Measurements from ENCODE around the gene PLEKHG3.

Gene PLEKHG3

DNA sequence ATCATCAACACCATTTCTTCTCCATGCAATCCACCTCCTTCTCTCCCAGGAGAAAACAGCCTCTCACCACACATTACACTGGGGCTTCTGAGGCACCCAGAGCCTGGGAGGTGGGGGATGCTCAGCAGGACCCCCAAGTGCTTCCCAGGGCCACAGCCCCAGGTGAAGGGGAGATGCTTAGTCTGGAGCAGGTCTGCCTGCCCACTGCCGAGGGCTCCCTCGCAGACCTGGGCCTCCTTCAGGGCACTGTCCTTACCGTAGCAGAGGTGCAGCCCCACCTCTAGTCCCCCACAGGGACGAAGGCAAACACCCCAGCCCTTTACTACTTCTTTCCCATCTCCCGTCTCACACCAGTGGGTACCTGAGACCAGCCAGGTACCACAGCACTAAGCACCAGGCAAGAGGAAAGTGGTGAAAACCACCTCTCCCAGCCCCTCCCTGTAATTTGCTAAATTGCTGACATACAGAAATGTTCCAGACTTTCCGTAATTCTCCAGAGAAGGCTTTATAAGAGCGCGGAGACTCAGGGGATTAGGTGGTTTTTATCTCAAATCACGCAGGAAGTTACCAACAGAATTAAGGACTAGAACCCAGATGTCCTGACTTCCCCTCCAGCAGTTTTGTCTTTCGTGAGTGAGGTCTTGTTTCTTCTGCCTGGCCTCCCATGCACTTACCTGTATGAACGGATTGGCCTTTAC is 59.0 kb downstream of the PLEKHG3 start:
- DNase-seq (ENCODE audit: low read depth in 1 of 2, low spot score in 1 of 2) = no peak

DNA sequence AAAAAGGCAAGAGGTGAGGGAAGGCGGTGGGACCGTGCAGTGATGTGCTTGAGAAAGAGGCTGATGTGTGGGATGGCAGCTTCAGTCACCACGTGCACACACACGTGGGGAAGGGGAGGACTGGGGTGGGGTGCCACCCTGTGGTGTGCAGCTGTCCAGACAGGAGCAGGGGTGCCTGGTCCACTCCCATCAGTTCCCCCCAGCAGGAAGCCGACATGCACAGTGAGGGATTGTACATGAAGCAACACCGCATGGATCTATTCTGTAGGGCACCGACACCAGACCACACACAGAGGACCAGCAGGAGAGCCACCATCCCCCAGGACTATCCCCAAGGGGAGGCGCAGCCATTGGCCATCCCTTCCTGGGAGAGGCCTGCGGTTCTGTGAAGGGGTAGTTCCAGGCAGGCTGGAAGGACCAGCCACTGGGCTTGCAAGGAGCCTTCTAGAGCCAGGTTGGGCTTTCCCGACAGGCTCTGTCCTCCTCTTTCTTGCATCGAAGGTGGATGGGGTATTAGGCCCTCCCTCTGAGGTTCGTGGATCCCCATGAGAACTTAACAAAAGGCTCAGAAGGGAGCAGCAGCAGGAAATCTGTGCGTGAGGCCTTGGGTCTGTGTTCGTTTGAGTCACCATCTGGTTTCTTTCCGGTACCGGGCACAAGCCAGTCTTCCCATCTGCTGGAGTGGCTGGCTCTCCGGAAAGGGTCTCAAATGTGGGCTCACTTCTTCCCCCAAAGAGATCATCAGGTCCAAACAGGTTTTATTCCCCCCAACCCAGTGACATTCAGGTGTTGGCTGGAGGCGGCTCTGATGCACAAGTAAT is 59.8 kb downstream of the PLEKHG3 start:
- DNase-seq (ENCODE audit: low read depth in 1 of 2, low spot score in 1 of 2) = no peak

DNA sequence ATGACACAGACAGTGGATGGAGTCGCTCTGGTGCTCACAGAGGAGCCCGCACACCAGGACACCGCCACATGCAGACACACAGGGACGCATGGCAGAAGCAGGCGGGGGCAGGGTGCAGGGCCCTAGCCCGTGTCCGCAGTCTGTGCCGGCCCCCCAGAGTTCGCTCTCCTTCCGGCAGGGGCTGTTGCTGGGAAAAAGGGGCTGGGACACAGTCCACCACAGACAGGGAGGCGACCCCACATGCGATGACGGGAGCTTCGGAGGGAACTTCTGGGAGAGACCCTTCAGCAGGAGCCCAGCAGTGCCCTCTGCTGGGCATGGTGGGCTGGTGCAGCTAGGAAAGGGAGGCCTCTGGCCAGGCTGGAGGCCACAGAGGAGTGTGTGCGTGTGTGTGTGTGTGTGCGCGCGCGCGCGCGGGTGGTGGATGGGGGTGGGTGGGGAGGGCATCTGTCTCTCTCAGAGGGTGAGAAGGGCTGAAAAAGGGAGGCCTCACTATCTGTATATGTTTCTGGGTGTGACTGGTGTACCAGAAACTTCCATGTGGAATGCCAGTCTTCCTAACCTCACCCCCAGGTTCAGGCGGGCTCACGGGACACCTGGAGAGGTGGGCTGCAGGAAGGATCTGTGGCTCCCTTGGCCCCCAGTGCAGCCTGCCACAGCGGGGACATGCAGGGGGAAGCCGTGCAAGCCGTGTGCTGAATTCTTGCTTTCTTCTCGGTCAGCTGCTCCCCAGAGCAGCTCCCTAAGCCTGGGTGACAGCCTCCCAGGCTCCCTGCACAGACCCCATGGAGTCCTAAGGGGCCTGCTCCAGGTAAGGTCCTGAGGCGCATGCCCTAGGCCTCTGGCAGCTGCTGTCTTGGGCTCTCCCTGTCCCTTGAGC is 60.7 kb downstream of the PLEKHG3 start:
- DNase-seq (ENCODE audit: low read depth in 1 of 2, low spot score in 1 of 2) = peak; percentile 40 to 48

DNA sequence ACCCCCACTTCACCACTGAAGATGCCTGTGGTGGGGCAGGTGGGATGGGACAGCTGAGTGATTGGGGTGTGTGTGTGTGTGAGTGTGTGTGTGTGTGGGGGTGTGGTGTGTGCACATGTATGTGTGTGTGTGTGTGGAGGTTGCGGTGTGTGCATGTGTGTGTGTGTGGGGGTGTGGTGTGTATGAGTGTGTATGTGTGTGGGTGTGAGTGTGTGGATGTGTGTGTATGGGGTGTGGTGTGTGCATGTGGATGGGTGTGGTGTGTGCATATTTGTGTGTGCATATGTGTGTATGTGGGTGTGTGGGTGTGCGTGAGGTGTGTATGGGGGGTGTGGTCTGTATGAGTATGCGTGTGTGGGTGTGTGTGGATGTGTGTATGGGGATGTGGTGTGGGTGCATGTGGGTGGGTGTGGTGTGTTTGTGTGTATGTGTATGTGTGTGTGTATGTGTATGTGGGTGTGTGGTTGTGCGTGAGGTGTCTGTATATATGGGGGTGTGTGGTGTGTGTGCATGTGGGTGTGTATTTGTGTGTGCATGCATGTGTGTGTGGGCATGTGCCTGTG is 61.6 kb downstream of the PLEKHG3 start:
- no peak for DNase-seq (ENCODE audit: low read depth in 1 of 2, low spot score in 1 of 2)

DNA sequence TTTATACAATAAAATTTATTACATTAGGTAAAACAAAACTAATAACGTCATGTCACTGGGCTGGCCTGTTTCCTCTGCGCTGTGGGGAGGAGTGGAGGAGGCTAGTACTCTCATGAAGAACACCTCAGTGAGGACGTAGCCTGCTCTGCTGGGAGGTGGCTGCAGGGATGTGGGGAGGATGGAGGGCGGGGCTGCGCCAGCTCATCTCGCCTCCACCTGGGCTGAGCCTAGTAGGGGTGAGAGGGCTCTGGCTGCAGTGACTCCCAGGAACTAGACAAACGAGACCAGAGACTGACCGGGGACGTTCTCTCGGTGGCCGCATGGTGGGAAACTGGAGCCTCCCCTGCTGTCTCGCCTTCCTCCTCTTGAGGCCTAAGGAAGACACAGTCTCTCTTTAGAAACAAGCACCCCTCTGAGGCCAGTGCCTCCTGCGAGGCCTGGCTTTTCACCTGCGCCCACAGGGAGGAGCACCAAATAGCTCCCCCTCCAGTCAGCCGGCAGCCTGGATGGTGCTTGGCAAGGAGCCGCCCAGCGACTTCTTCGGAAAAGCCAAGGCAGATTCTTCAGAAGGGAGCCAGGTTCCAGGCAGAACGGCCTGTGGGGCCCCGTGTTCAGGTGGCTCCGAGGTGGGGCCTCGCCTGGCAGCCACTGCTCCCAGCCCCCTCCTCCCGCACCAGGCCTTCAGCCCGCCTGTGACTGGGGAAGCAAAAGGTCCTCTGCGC is 62.4 kb downstream of the PLEKHG3 start:
- DNase-seq (ENCODE audit: low read depth in 1 of 2, low spot score in 1 of 2) = no peak

DNA sequence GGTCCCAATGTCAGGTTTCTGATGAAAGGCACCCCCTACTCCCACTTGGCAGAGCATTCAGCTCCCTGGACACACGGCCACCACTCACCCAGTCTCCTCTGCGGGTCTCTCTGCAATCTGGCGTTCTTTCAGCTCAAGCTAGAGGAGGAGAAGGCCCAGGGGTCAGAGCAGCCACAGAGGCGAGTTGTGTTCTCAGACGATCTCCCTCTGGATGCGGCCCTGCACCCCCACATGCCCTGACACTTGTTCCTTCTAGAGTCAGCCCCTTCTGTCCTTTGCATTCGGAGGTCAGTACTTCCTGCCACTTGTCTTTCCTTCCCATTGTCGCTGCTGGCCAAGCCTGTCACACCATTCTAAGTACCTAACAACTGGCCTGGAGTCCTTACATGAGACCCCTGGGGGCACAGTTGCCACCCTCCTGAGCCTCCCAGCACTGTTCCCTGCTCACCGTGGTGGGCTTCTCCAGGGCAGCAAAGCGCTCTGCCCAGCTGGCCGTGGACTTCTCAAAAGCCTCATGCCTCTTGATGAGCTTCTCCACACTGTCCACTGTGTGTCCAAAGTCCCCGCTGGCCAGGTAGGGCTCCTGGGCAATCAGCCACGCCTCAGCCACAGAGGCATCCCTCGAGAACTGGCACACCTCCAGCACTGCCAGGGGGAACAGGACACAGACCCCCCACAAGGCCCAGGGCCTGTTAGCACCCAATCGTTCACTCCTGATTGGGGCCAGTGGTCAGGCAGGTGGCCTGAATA is 63.2 kb downstream of the PLEKHG3 start:
- no peak for DNase-seq (ENCODE audit: low read depth in 1 of 2, low spot score in 1 of 2)

DNA sequence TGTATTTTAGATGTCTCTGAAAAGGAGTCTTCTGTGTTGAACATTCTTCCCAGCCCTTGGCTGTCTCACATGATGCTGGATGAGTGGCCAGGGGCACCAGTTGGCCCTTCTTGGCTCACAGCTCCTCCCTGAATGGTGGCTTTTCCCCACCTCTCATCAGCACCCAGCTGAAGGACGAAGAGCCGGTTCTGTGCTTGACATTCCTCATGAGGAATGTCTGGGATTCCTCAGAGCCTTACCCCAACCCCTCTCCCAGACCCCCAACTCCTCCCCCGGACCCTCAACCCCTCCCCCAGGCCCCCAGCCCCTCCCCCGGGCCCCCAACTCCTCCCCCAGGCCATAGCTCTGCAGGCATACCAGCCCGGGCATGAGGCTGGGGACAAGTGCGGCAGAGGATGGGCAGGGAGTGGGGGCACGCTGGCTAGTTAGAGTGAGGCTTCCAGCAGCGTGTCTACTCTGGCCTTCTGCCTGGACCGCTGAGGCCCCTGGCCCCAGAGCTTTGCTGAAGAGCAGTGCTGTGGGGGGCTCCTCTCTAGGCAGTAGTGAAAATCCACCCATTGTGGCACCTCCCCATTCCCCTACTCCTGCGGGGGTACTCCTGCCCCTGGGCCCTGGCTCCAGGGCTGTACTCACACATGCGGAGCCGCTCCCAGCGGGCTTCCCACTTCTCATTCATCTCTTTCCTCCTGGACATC is 64.3 kb downstream of the PLEKHG3 start:
- DNase-seq (ENCODE audit: low read depth in 1 of 2, low spot score in 1 of 2) = no peak

DNA sequence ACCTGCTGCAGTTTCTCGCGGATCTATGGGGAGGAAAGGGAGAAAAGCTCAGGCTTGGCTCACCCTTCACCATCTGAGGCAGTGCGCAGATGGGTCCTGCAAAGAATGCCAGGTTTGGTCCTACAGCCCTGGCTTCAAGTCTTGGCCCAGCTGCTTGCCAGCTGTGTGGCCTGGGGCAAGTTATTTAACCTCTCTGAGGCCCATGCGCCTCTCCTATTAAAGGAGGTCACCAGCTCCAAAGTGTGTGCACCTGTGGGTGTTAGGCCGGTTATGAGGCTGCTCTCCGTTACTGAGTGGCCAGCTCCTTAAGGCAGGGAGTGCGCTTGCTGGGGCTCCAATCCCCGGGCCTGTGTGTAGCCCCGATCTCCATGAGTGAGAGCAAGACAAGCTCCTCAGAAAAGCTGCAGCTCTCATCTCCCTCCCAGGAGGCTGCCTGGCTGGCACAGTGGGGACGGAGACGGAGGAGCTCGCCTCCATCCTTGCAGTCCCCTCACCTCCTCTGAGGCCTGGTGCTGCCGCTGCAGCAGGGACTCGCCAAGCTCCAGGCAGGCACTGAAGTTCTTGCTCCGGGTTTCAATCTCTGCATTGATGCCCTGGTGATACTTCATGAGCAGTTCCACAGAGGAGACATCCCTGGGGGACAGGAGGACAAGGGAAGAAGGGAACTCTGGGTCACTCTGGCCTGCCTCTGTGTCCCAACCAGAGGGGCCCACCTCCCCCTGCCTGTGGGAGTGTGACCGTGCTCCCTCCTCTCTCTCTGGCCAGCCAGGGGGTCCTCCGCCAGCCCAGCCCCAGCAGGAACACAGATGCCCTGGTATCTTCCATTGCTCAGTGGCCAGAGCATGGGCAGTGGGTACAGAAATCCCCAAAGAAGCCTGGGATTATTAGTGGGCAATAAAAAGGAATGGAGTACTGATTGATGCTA is 65.1 kb downstream of the PLEKHG3 start:
- DNase-seq (ENCODE audit: low read depth in 1 of 2, low spot score in 1 of 2) = no peak

DNA sequence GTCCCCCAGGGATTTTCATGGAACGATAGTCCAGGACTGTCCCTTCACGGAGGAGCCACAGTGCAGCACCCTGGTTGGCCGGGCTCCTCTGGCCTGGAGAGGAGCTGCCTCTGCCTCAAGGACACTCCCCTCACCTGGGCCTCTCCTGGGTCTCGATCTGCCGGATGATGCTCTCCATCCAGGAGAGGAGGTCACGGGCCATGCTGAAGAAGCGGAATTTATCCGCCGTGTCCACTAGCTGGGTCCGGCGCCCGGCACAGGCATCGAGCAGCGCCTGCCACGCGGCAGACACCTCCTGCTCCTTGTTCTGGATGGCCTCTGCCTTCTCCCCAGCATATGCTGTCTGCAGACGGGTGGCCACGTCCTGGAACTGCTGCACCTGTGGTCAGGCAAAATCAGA is 66.5 kb downstream of the PLEKHG3 start:
- DNase-seq (ENCODE audit: low read depth in 1 of 2, low spot score in 1 of 2) = no peak

DNA sequence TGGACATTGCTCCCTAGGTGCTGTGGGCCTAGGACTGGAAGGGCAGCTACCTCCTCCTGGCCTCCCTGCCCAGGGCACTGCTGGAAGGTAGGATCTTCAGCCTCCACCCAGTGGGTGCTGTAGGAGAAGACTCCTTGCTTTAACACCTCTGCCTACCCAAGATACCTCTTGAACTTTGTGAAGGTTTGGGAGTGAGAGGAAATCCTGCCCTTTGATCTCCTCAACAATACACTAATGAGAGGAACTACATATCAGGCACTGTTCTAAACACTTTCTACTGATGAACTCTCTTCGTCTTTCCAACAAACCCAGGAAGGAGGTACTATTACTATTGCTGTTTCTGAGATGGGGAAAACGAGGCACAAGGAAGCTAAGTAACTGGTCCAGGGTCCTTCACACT is 66.9 kb downstream of the PLEKHG3 start:
- DNase-seq (ENCODE audit: low read depth in 1 of 2, low spot score in 1 of 2) = no peak

DNA sequence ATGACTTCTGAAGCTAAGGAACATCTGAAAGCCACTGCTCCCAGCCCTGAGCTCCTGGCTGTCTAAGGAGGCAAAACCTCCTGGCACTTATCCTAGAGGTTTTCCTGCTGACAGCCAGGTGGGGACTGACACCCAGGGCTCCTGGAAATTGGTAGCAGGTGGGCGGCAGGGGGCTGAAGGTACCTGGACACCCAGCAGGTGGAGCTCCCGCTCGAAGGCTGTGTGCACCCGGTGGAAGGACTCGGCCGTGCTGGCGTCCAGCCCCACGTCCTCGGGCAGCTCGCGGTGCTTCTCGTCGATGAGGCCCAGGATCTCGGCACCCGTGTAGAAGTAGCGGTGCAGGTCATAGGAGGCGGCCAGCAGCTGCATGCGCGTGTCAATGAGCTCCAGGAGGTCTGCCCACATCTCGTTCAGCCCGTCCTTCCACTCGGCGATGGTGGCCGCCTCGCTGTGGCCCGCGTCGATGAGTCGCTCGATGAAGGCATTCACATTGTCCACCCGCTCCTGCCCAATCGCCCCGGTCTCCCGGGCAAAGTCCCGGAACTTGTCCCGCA is 68.2 kb downstream of the PLEKHG3 start:
- DNase-seq (ENCODE audit: low read depth in 1 of 2, low spot score in 1 of 2) = no peak

DNA sequence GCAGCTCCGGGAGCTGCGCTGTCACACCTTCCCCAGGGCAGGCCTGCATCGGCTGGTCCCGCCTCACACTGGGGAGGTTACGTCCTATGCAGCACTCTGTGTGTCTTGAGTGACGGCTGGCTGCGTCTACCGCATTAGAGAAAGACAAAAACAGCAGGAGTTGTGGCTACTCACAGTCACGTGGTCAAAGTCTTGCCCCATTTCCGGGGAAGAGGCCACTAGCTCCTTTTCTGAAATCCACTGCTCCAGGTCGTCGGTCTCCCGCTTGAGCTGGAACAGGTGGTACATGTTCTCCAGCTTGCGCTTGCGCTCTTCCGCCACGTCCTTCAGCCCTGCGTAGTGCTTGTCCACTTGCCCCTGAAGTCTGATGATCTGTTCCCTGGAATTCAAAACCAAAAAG is 68.8 kb downstream of the PLEKHG3 start:
- DNase-seq (ENCODE audit: low read depth in 1 of 2, low spot score in 1 of 2) = no peak

DNA sequence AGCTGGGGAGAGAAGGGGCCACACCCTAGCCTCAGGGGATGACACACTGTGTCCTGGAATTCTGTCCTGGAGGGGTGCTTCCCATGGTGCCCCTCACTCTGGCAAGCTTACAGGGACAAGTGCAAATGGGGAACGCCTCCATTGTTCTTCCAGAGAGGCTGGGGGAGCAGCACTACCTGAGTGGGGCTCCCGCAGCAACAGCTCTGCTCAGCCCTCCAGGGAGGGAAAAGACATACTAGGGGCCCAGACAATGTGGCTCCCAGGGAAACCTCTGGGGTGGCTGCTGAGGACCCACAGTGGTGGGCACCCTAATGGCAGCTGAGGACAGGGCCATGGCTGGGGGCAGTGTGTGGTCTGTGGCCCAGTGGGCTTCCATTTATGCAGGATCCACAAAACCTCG is 69.4 kb downstream of the PLEKHG3 start:
- no peak for DNase-seq (ENCODE audit: low read depth in 1 of 2, low spot score in 1 of 2)

DNA sequence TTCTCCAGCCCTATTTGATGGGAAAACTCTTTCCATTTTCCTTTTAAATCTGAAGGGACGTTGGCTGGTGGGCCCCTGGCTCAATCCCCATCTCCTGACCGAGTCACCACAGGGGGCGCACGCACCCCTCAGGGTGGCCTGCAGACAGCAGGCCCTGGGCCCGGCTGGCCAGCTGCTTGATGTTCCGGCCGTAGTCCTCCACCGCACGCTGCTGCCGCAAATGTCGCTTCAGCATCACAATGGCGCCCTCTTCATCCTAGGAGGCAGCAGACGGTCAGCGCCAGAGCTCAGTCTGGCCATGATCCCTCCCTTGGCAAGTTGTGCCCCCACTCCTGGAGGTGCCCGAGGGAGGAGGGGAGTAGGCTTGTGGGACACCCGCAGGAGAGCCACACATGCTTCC is 70.0 kb downstream of the PLEKHG3 start:
- no peak for DNase-seq (ENCODE audit: low read depth in 1 of 2, low spot score in 1 of 2)

DNA sequence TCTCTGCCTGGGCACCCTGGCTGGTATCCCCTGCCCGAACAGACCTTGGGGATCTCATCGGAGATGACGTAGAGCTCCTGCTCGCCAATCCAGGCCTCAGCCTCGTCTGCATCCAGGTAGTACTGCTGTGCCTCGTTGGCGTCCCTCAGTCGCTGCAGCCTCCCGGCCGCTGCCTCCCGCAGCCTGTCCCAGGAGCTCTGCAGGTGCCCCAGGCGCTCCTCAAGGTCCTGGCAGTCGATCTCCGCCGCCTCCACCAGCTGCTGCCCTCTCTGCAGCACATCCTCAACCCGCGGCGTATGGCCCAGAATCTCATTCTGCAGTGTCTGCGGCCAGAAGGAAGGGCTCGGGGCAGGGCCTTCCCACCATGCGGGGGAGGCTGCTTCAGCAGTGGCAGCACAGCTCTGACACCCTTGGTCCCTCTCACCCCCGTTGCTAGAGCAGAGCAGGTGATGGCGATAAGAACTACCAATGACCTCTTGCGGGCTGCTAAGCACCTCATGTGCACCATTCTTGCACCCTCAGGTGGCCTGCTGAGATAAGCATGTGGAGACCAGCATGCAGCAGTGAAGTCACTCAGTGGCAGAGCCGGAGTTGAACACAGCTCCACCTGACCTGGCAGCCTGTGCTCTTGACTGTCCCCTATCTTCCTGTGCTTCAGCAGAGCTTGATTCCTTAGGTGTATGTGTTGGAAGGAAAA is 71.0 kb downstream of the PLEKHG3 start:
- no peak for DNase-seq (ENCODE audit: low read depth in 1 of 2, low spot score in 1 of 2)

DNA sequence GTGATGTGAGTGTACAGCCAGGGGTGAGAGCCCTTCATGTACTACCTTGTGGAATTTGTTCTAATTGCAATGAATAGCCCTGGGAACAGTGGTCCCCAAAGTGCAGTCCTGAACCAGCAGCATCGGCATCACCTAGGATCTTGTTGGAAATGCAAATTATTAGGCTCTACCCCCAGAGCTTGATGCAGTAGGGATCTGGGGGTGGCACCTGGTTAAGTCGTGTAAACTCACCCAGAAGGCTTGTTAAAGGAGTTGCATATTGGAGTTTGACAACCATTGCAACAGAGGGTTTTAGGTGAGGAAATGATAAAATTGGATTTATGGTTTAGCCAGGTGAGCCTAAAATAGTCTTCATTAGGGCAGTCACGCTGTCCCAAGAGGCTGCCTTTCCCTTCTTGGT is 73.2 kb downstream of the PLEKHG3 start:
- DNase-seq (ENCODE audit: low read depth in 1 of 2, low spot score in 1 of 2) = no peak

DNA sequence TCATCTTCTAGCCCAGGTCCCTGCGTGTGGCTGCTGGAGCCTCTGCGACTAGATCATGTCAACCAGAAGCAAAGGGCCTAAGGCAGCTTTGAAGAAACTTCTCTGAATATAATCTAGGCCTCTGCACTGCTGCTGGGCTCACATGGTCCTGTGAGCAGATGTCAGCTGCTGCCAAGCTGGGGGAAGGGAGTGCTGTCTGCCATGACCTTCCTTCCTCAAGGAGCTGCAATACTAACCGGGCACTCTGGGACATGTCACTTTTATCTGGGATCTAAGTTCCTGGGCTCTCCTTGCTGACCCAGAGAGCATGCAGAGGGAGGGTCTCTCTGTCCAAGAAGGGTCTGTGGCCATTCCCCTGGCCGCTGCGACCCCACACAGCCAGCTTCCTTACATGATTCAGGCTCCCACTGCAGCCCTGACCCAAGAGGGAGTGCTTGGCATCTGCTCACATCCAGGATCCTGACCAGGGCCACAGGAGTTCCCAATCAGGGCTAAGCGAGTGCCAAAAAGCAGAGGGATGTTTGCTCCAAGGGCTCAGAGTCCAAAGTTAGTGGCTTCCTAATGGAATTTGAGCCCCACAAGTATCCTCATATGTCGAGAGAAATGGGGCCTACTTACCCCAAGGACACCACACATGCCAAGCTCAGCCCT is 74.0 kb downstream of the PLEKHG3 start:
- DNase-seq (ENCODE audit: low read depth in 1 of 2, low spot score in 1 of 2) = no peak

Data from activated T-helper 1 cell treated with anti-CD3 and anti-CD28 coated beads, Interleukin-2, amount 50 U/mL, for 16 hours (primary cell).